NOMO-1 (cell line): ENCODE measurements around the gene VPS16.
"Not testable (repeated sequence)": the region's sequence is repeated elsewhere in the genome, so short reads cannot be mapped to it uniquely, and the experiment has no call there.

ENCODE experiments used
- DNase-seq, 2 experiments: peaks; one replicate each; lab custom pipeline; 2025; ENCODE audit not compliant: unreplicated experiment in 2 of 2; lab: John Stamatoyannopoulos, UW

Gene VPS16

DNA sequence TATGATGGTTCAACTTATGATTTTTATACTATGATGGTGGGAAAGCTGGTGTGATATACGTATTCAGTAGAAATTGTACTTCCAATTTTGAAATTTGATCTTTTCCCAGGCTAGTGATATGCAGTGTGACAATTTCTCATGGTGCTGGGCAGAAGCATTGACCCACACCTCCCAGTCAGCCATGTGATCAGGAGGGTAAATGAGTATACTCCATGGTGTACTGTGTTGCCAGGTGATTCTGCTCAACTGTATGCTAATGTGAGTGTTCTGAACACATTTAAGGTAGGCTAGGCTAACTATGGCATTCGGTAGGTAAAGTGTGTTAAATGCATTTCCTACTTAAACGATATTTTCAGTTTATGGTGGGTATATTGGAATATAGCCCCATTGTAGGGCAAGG, 51.8 kb downstream of the VPS16 start:
- DNase-seq: no peak

DNA sequence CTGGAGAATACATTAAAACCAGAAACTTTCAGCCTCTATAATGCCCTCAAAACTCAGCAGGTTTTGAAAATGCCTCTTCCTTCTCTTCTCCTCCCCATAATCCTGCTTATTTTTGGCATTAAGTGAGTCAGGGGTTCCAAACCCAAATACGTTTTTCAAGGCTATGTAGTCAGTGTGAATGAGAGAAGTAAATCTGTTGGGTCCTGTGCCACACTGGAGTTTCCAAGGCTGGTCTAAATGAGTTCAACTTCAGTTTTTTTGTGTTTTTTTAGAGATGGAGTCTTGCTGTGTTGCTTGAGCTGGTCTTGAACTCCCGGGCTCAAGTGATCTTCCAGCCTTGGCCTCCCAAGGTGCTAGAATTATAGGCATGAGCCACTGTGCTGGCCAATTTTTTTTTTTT, 53.7 kb downstream of the VPS16 start:
- no peak for DNase-seq

DNA sequence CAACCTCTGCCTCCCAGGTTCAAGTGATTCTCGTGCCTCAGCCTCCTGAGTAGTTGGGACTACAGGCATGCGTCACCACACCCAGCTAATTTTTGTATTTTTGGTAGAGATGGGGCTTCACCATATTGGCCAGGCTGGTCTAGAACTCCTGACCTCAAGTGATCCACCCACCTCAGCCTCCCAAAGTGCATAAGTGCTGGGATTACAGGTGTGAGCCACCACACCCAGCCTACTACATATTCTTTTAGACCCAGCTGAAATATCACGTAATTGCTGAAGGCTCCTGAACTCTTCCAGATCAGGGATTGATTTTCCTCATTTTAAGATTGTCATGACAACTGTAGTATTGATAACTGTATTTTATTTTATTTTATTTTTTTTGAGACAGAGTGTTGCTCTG, 54.6 kb downstream of the VPS16 start:
- not testable (repeated sequence) for DNase-seq

DNA sequence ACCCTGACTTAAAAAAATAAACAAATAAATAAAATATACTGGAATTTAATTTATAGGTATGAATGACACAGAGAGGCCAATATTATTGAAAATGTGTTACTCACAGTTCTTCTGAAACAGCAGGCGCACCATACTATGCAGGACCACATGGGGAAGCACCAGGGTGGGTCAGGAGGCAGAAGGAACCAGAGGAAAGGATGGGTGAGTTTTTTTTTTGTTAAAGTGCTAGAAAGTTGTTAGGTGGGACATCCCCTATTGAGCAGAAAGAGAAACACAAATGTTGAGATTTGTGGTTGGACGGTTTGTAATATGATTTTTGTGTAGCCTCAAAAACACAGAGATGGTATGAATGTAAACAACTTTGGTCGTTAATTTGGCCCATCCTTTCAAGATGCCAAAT, 58.7 kb downstream of the VPS16 start:
- no peak for DNase-seq

DNA sequence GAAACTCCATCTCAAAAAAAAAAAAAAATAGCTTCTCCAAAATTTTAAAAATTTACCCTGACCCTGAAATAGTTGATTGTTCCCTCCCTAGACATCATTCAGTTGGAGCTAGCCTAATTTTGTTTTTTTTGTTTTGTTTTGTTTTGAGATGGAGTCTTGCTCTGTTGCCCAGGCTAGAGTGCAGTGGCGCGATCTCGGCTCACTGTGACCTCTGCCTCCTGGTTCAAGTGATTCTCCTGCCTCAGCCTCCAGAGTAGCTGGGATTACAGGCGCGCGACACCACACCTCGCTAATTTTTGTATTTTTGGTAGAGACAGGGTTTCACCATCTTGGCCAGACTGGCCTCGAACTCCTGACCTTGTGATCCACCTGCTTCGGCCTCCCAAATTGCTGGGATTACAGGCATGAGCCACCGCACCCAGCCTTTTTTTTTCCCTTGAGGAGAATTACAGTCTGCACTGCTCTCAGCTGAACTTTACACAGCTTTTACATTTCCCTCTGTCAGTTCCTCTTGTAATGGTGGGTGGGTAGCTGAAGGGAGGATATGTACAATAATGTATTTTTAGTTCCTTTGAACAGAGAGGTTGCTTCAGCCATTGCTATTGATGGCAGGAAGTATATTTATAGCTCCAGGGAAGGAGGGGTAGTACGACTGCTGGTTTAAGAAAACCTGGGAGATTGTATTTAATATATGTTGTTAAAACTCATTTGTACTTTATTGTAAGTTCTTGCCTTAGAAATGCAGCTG, 60.5 kb downstream of the VPS16 start:
- peak; percentile 68 to 89 for DNase-seq

DNA sequence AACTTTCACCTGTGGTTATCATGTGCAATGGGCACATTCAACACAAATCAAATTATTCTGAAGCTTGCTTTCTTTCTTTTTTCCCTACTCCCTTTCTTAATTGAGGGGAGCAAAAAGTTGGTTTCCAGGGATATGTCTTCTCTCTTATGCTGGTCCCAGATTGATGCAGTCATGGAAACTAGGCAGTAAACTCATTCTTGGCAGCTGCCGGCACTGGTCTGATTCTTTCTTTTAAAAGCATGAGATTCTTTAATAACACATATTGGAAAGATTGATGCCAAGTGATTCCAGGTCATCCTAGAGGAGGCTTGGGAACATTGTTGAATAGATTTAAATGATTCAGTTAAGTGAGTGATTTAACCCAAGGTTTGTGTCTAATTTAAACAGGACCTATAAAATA, 61.7 kb downstream of the VPS16 start:
- DNase-seq: no peak

DNA sequence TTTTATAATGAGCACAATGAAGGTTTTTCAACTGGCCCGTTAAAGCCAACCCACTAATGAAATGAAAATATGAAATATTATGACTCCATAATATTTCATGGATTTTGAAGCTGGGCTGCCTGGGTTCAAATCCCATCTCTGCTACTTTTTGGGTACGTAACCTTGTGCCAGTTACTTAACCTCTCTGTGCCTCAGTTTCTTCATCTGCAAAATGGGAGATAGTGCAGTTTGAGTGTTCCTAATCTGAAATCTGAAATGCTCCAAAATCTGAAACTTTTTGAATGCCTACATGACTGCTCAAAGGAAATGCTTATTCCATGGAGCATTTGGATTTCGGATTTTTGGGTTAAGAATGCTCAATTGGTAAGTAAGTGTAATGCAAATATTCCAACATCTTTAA, 62.3 kb downstream of the VPS16 start:
- DNase-seq: no peak

DNA sequence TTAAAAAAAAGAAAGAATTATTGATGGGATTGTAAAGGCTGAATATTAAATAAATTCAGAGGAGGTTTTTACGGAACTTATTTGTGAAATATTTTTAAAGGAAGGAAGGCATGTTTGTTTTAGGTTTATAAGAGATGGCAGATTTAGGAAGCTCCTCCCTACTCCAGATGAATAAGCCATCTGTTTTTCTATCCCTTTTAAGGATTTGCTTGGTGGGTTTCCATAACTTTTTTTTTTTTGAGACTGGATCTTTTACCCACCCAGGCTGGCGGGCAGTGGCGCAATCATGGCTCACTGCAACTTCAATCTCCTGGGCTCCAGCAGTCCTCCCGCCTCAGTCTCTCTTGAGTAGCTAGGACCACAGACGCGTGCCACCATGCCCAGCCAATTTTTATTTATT, 63.1 kb downstream of the VPS16 start:
- DNase-seq: no peak

DNA sequence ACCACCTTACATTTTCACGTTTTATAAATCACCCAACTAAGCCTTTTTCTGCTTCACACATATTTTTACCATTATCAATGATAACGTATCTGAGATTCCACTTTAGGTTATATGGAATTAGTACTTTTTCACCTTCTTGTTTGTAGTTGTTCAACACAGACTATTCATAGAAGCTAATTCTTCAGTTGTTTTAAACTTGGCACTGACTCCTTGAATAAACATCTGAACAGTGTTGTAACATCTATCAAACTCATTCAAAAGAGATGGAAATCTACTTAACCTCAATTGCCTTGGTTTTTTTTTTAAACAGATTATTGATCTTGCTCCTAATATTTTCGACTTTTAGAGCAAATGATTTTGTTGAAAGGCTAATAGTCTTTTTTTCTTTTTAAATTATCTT, 67.0 kb downstream of the VPS16 start:
- no peak for DNase-seq

DNA sequence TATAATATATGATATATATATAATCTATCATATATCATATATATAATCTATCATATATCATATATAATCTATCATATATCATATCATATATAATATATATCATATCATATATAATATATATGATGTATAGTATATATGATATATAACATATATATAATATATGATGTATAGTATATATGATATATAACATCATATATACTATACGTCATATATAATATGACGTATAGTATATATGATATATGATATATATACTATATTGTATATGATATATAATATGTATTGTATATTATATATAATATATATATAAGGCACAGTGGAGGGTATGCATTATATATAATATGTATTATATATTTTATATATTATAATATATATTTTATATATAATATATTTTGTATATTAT, 69.4 kb downstream of the VPS16 start:
- no peak for DNase-seq

DNA sequence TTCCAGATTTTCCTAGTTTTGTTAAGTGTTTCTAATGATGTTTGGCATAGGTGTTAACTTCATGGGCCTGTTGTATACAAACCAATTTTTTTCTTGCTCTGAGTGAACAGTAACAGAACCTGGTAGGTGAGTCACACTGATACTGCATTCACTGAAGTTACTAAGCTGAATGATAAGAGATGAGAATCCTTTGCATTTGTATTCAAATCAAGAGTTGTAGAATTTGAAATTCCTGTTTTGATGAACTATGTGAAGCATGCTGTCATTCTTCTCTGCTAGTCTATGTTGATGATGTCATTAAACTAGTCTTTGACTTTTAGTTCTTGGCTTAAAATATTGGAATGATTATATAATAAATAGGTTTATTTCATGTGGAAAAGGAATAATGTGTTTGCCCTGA, 70.7 kb downstream of the VPS16 start:
- no peak for DNase-seq

DNA sequence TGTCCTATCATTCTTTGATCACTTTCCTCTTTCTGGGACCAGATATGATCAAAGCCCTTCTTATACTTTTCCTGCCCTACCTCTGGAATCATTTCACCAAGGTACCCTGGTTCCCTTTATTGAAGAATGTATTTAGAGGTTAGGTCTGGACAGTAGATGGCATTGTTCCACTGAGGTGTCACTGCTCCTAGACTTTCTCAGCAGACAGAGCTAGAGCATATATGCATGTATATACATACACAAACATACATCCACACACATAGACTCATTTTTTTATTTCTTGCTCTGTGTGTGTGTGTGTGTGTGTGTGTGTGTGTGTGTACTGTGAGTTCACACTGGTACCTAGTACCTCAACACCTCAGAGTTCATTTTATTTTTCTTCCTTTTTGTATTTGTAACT, 73.6 kb downstream of the VPS16 start:
- no peak for DNase-seq
